Dedifferentiated amniotic fluid mesenchymal stem cell (primary cell): ENCODE results near the gene DHRS12.
A peak's percentile ranks its signal among the peaks of the same experiment; 100 is the strongest.

ENCODE experiments used
- DNase-seq: peaks from one replicate; pipeline ENCODE4 v3.0.0-alpha.2; 2016; ENCODE audit errors: extremely low spot score

DHRS12 gene, protein sequence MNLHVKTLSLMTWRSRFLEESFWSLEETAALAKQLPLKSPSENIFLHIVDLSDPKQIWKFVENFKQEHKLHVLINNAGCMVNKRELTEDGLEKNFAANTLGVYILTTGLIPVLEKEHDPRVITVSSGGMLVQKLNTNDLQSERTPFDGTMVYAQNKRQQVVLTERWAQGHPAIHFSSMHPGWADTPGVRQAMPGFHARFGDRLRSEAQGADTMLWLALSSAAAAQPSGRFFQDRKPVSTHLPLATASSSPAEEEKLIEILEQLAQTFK

DNA sequence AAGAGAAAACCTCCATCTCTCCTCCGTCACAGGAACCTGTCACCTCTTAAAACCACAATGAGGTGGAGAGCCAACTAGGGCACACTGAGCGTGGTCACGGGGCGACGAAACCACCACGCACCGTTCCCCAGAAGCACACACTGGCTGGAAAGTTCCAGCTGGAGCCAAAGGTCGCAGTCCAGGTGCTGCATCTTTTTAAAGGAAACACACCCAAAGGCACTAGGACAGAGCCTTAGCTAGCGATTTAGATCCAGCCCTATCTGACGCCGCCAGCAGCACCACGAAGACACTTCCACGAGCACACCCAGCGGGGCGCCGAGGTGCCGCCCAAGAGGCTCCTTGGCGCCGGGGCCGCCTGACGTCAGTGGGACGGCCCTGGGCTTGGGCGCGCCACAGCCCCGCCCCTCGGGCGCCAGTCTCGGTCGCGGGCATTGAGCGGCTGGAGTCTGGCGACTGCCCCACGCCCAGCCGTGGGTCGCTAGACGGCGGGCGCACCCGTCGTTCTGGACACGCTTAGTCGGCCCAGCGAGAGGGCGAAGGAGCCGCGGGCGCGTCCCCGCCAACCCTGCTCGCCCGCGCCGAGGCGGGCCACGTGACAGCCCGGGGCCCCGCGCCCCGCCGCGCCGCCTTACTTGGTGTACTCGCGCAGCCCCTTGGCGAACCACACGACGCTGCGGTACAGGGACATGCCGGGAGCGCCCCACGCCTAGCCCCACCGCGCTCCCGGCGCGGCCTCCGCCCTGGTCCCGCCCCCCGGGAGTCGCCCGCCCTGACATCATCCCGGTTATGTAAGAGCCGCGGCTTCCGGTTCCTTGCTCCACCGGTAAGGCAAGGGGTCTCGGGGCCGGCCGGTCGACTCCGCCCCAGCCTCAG, at the start of gene DHRS12:
Gene DHRS12 (minus strand): TSS at position 742 of the 873 bp plus-strand sequence. CDS start 4,504 bp downstream, outside the sequence.
- DNase-seq = peak; percentile 75

DNA sequence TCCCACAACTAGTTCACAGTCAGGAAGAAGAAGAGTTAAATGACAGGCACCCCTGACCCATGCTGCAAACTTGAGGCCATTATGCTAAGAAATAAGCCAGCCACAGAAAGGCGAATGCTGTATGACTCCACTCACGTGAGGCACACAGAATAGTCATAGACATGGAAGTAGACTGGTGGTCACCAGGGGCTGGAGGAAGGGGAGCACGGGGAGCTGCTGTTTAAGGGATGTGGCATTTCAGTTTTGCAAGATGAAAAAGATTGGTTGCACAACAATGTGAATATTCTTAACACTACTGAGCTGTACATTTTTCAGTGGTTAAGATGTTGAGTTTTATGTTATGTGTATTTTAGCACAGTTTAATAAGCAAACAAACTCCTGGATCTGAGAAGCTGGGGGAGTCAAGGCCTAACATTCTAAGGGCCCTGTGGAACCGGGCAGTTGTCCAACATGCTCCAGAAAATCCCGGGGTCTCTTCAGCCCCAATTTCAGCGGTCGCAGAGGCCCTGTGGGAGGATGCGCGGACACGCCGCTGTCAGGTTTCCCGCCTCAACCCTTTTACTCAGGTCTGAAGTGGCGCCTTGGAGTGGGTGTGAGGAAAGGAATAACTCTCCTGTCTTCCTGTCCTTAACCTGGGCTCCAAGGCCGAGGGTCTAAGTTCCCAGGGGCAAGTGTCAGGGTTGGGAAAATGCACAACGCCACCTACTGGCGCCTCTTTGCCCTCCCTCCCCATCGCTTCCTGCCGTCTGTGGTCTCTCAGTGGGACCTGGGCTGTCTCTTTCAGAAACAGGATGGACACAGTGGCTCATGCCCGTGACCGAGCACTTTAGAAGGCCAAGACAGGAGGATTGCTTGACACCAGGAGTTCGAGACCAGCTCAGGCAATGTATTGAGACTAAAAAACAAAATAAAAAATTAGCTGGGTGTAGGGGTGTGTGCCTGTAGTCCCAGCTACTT, 45.5 kb upstream of the DHRS12 start:
- no peak for DNase-seq

DNA sequence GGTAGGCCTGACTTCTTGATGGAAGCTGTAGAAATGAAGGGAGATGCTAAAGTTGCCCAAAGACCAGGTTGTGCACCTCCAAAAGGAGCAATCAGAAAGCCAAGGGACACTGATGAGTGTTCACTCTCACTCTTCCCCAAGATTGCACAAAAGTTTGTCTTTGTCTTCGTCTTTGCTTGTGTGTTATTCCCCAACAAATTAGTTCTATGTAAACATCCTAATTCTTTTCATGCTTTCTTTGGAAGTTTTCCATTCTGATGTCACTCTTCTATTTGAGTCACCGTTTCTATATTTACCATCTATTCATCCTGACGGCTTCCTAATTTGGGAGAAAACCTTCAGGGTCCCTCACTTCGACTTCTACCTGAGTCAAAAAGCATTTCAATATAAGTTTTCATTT, 44.7 kb upstream of the DHRS12 start:
- peak; percentile 50 for DNase-seq

DNA sequence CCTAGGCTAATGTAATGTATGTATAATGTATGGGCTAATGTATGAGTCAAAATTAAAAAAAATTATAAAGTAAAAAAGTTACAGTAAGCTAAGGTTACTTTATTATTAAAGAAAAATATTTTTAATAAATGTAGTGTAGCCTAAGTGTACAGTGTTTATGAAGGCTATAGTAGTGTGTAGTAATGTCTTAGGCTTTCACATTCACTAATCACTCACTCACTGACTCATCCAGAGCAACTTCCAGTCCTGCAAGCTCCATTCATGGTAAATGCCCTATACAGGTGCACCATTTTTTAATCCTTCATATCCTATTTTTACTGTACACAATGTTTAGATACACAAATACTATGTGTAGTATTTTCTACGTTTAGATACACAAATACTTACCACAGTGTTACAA, 42.8 kb upstream of the DHRS12 start:
- DNase-seq = no peak

DNA sequence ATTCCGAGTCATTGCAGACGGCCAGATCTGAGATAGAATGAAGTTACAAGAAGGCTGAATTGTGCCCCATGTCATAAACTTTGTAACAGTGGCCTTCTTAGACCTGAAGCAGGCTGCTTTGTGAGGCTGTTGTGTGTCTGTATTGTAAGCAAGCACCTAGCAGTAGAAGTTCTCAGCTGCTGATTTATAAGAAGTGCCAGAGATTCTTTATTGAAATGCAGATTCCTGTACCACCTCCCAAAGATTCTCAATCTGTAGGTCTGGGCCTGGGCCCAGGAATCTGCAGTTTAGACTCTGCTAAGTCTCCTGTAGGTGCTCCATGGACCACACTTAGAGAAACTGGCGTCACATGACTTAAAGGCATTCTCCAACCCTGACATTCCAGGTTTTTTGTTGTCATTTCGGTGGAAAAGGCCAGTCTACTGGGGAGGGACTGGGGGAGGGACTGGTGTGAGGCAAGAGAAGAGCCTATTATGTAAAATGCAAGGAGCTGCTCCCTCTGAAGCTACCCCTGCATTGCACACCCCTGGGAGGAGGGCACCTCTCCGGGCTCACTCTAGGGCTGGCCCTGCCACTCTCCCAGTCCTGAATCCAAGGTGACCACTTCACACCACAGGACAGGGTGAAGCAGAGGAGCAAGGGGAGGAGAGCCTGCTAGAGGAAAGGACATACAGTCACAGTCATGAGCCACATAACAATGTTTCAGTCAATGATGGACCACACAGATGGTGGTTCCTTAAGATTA, 41.8 kb upstream of the DHRS12 start:
- DNase-seq = no peak

DNA sequence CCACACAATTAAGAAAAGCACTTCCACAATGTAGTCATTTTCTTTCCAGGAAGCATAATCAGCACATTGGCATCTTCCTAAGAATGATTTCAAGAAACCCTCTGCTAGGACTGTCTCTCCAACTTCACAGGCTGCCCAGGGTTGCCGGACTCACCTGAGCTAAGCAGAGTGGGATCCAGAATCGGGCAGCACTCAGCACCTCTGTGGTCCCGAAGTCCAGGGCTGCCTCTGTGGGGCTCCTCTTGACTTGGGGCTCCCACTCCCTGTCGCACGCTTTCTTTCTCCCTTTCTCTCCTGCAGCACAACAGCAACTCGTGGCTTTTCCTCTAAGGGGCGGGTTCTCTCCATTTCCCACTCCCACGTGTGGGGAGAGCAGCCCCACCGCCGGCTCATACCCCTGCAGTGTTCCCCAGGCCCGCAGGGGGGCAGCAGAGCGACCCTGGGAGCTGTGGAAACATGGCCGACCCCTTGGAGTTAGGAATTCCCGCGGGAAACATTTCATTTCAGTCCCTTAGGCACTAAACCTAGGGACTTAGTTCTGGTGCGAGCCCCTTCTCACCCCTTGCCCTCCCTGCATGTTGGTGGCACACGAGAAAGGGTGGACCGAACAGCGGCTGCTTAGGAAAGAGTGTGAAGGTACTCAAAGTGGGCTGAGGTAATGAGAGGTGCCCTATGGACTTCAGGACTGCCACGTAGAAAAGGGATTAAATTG, 41.1 kb upstream of the DHRS12 start, which contains the start of gene TMEM272:
Gene TMEM272 (minus strand): TSS at position 316 of the 712 bp plus-strand sequence. CDS start 6,647 bp downstream, outside the sequence.
- DNase-seq = no peak

DNA sequence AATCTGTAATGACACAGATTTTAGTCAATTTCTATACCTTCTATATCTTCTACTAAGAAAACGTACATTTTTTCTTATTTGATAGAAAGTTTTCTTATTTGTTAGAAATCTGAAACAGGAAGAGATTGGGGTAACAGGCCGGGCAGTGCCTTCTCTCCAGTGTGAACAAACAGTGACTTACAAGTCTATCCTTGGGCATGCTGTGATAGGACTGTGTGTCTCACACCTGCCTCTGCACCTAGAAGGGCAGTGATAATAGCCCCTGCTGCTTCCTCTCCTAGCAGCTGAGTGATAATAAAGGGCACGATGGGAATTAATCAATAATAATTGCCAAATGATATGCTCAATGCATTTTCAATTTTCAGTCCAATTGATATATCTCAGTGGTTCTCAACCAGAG, 39.6 kb upstream of the DHRS12 start:
- DNase-seq = no peak

DNA sequence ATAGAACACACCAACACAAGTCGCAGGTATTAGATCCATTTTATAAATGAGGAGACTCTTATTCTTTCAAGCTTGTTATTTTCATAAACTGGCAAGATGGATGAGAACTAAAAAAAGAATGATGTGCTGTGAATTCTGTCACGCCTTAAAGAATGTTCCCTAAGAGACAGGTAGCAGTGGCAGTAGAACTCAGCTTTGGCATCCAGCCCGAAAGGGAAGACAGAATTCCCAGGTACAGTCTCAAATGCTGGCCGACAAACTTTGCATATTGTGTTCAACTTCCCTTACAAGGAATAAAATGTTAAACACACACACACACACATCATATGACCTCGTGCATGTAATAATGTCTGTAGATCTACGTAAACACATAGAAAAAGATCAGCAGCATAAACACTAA, 37.8 kb upstream of the DHRS12 start:
- DNase-seq = no peak

DNA sequence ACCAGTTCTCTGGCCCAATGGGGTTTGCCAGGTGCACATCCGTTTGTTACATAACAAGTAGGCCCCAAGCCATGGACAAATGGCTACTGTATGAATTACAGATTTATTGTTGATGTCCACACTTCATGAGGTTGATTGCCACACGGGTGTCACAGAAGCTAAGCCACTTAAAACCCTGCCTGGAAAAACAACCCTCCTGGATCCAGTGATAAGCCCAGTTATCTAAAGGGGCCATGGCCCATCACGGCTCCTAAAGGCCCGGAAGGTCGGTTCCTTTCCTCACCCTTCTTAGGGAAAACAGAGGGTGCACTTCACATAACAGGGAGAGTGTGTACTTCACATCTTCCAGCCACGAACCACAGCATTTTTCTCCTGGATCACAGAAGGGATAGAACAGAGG, 37.0 kb upstream of the DHRS12 start:
- DNase-seq = no peak

DNA sequence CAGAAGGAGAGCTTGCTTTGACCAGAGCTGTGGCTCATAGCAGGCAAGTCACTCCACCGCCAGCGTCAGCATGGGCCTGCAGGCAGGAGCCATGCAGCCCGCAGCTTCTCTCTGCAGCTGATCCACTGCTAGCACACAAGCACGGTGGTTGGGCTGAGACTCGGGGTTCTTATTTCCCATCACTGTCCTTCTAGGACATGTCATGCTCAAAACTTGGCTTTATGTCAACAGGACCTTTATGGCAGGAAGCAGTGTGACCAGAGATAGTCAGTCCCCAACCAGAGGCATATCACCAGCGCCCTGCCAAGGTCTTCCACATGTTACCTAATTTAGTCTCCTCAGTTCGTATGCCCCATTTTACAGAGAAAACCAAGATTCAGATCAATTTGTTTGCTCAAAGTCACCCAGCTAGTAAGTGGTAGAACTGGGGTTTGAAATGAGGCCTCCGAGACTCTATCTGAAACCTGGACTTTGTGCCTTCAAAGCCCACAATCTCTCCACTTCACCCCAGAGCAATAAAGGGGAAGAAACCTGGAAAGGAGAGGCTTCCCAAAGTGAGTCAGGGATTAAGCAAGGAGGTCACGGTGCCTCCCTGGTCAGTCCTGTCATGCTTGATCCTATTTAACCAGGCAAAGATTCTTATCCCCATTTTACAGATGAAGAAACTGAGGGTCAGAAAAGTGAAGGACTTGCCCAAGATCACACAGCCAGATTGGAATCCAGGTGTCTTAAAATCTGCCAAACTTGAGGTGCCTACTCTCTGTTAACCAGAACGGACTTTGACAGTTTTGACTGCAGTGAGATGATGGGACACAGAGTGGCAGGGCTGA, 36.0 kb upstream of the DHRS12 start:
- no peak for DNase-seq

DNA sequence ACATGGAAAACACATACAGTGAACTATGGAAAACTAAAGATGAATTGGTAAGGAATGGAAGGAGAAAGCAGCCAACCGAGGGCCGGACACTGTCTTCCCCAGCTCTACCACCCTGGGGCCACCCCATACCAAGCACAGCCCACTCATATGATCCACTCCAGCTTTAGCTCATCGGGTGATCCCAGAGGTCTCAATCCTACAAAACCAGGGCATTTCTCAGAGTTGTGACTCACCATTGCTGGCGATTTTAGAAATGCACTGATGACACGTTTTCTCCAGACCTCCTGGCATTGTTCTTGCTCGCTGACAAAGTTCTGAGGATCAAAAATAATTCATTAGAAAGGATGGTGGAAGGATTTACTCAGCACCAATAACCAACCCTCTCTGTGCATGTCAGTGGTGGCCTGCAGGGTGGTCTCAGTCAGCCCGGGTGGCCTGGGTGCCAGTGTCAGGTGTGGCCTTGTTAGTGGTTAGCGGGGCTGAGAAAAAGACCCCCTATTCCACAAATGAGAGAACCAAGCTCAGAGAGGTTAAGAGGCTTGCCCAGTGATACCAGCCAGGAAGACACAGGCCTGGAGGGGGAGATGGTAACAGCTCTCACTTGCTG, 34.4 kb upstream of the DHRS12 start:
- DNase-seq = peak; percentile 31

DNA sequence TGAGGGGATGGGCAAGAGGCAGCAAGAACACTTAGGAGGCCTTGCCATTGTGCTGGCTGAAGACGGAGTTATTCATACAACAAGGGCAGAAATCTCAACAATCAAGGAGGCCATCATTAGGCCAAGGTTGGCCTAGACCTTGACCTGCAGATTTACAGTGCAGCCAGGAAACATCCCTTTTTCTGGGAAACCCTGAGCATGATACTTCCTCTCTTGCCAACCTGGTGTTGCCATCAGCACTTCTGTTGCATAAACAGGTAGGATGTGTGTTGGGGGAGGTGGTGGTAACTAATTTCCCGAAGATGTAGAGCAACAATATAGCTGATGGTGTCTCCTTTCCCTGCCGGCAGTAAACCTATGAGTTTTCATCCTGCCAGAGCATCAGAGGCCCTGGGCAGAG, 33.1 kb upstream of the DHRS12 start:
- no peak for DNase-seq

DNA sequence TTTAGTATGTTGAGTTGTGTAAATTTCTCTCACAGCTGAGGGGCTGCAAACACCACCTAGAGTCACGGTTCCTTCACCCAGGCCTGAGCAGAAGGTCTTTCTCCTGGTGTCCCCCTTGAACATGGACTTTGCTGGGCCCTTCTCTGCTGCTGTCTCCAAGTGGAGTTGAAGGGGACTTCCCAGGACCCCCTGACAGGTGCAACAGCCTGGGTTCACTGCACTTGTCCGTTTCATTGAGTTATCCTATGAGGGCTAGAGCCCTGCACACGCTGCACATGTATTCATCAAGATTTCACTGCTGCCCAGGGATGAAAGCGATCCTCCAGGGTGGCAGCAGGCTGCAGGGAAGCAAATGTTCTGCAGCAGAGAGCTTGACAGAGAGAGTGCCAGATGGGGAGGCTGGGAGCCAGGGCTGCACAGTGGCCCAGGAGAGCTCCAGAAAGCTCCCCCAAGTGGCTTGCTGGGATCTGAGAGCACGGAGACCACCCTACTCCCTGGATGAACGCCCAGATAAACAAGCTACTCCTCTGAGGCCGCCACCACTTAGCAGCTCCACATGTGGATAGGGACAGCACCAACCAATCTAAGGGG, 30.7 kb upstream of the DHRS12 start:
- no peak for DNase-seq

DNA sequence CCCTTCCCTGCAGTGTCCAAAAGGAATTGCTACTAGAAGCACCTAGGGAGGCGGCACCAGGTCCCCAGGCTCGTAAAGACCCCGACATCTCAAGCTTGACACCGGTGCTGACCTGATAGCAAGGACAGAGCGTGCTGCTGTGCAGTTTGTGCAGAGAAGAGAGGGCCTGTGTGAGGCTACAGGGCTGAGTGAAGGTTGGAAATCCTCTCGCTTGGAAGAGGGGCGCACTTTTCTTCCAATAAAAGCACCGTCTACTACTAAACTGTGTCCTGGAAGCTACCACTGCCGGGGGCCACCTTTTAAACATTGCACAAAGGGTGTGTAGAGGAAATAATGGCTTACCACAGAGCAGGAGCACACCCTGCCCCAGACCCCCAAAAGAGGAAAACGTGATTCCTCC, 30.0 kb upstream of the DHRS12 start:
- no peak for DNase-seq

DNA sequence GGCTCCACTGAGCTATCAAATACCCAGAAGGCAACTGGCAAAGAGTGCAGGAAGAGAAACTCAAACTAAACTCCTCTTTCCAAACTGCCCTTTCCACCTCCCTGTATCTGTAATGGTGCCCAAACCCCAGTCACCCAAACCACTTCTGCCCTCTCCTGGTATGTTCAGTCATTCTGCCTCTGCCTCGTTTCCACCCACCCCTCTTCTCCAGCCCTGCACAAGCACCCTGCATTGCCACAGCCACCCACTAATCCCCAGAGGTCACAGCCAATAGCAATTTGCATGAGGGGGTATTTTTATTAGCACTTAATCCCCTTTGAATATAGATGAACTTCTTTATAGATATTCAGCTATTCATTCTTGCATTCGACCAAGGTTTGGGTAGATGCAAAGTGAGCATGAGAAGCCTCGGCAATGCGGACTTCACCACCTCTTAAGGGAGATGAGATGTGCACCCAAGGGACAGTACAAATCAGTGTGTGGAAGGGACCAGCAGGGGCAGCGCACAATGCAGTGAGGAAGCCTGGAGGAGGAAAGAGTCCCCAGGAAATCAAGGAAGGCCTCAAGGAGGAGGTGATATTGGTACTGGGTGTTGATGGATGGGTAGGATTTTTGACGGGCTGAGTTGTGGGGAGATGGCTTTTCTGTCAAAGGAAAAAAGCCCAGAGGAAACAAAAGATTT, 28.6 kb upstream of the DHRS12 start:
- DNase-seq = no peak

DNA sequence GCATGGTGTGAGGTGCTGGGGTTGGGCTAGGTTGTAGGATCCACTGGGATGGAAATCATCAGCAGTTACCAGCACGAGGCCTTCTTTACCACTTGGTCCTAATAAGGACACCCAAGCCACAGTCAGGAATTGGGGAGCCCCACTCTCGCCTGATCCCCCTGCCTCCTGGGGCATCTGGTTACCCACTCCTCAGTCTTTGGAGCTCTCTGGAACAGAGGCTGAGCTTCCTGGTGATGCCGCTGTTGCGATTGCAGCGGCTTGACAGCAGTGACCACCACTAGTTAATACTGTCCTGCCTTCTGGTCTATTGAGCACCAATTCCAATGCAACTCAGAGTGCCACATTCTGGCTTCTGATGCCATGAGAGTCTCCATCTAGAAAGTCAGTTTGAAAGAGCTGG, 27.6 kb upstream of the DHRS12 start:
- no peak for DNase-seq

DNA sequence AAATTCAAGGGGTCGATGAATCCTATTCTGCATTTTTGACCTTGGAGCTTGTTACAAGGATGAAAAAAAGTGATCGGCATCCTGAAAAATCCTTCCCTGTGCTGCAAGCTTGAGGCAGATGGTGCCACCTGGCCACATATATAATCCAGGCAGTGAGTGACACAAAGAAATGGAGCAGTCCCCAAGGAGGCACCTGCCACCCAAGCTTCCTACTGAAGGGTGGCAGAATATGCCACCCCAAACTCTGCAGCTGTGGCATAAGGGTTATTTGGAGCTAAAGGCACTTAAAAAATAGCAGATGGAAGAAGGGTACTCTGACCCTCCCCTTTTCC, 25.6 kb upstream of the DHRS12 start:
- DNase-seq = no peak
